KG1 (cell line): ENCODE measurements around the gene MCF2L.

ENCODE experiments used
- DNase-seq: peaks from one replicate; lab custom pipeline; 2025; lab: John Stamatoyannopoulos, UW

Gene MCF2L

GRCh38 chr13:113148940-113149503 lies 180.0 kb downstream of the MCF2L start:
- DNase-seq: no peak
